Measurements from ENCODE around the gene FOXO3.
A peak's percentile ranks its signal among the peaks of the same experiment; 100 is the strongest.
"Not testable (repeated sequence)": the region's sequence is repeated elsewhere in the genome, so short reads cannot be mapped to it uniquely, and the experiment has no call there.

FOXO3 gene

GRCh38 chr6:108663494-108664064, 102.9 kb downstream of the FOXO3 start:
- DNase-seq = not testable (repeated sequence)

- peak; percentile 10 for DNase-seq
Observed at GRCh38 chr6:108665495-108666196, 104.9 kb downstream of the FOXO3 start.

- no peak for DNase-seq
Observed at GRCh38 chr6:108666656-108667260, 106.0 kb downstream of the FOXO3 start.

GRCh38 chr6:108667993-108668392, 107.3 kb downstream of the FOXO3 start:
- DNase-seq = no peak

GRCh38 chr6:108669673-108670072, 109.0 kb downstream of the FOXO3 start:
- no peak for DNase-seq

- DNase-seq = no peak
Observed at GRCh38 chr6:108671175-108671574, 110.5 kb downstream of the FOXO3 start.

GRCh38 chr6:108671790-108672189, 111.1 kb downstream of the FOXO3 start:
- no peak for DNase-seq

GRCh38 chr6:108672641-108673040, 111.9 kb downstream of the FOXO3 start:
- no peak for DNase-seq

GRCh38 chr6:108673153-108673552, 112.4 kb downstream of the FOXO3 start:
- no peak for DNase-seq

GRCh38 chr6:108673602-108674001, 112.9 kb downstream of the FOXO3 start:
- no peak for DNase-seq

GRCh38 chr6:108675226-108676200, 114.8 kb downstream of the FOXO3 start:
- DNase-seq = no peak

GRCh38 chr6:108676555-108676954, 115.8 kb downstream of the FOXO3 start:
- DNase-seq = no peak

- DNase-seq = no peak
Observed at GRCh38 chr6:108677357-108677756, 116.6 kb downstream of the FOXO3 start.

GRCh38 chr6:108677894-108678293, 117.2 kb downstream of the FOXO3 start:
- DNase-seq = no peak

- DNase-seq = not testable (repeated sequence)
Observed at GRCh38 chr6:108680314-108680713, 119.6 kb downstream of the FOXO3 start.

- DNase-seq = not testable (repeated sequence)
Observed at GRCh38 chr6:108681721-108682120, 121.0 kb downstream of the FOXO3 start.

GRCh38 chr6:108682383-108683119, 121.8 kb downstream of the FOXO3 start:
- DNase-seq = not testable (repeated sequence)

GRCh38 chr6:108683976-108684375, 123.3 kb downstream of the FOXO3 start:
- DNase-seq = not testable (repeated sequence)

GRCh38 chr6:108684771-108685329, 124.1 kb downstream of the FOXO3 start:
- DNase-seq = no peak

GRCh38 chr6:108685970-108686369, 125.3 kb downstream of the FOXO3 start:
- DNase-seq = no peak

GRCh38 chr6:108686896-108687295, 126.2 kb downstream of the FOXO3 start:
- DNase-seq = no peak

- no peak for DNase-seq
Observed at GRCh38 chr6:108687921-108688320, 127.2 kb downstream of the FOXO3 start.

Data from CD4-positive, alpha-beta T cell treated with Interleukin-17A for 4 hours (primary cell).